Activated T-helper 1 cell treated with Interleukin-2 at 50 U/mL for 16 hours (primary cell): ENCODE measurements around the gene CFL2.

Experiments
- DNase-seq: peaks from one replicate; pipeline ENCODE4 v3.0.0-alpha.2; 2020; ENCODE audit warnings: low read depth

CFL2 gene

DNA sequence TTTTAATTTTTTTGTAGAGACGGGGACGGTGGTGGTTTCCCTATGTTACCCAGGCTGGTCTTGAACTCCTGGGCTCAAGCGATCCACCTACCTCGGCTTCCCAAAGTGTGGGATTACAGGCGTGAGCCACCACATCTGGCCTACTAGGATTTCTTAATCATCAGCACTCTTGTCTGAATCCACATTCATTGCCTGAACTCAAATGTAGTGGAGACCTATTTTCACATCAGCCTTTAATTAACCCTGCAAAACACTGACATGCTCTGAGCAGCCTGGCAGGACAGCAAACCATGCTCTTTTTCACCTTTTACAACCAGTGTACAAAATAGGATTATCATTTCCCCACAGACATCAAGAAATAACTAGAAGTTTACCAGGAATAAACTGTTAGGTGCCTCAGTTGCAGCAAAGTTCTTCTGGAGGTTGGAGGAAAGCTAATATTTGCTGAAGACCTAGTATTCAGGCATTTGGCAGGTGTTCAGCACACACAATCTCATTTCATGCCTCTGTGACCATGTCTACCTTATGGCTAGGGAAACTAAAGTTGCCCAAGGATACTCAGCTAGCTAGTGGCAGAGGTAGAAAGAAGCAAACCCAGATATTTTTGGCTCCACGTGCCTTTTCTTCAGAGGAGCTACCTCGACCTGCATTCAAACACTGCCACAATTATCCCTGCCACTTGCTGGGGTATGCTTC is 37.7 kb downstream of the CFL2 start:
- no peak for DNase-seq

DNA sequence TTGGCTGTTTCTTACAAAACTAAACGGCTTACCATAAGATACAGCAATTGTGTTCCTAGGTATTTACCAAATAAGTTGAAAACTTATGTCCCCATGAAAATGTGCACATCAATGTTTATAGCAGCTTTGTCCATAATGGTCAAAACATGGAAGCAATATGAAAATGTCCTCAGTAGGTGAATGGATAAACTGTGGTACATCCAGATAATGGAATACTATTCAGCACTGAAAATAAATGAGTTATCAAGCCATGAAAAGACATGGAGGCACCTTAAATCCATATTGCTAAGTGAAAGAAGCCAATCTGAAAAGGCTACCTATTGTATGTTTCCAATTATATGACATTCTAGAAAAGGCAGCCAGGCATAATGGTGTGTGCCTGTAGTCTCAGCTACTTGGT is 40.7 kb downstream of the CFL2 start:
- no peak for DNase-seq

DNA sequence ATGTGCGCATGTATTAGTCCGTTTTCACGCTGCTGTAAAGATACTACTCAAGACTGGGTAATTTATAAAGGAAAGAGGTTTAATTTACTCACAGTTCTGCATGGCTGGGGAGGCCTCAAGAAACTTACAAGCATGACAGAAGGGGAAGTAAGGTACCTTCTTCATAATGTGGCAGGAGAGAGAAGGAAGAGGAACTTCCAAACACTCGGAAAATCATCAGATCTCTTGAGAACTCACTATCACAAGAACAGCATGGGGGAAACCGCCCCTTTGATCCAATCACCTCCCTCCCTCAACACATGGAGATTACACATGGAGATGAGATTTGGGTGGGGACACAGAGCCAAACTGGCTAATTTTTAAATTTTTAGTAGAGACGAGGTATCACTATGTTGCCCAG is 42.7 kb downstream of the CFL2 start:
- no peak for DNase-seq

GRCh38 chr14:34668111-34668510 is 46.3 kb downstream of the CFL2 start:
- DNase-seq, result no peak

- no peak for DNase-seq
These were observed 47.4 kb downstream of the CFL2 start for GRCh38 chr14:34667007-34667406.

GRCh38 chr14:34665785-34666435 is 48.5 kb downstream of the CFL2 start:
- DNase-seq, result no peak

- DNase-seq, result no peak
These were observed 51.8 kb downstream of the CFL2 start for GRCh38 chr14:34662561-34663088.

DNA sequence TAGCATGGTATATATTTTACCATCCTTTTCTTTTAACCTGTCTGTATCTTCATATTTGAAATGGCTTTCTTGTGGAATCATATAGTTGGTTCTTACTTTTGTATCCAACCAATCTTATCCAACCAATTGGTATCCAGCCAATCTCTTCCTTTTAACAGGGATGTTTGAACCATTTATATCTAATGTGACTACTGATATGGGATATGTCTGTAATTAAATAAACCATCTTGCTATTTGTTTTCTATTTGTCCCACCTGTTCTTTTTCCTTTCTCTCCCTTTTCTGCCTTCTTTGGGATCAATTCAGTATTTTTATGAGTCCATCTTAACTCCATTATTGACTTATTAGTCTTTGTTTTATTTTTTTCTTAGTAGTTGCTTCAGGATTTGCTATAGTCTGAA is 53.6 kb downstream of the CFL2 start:
- DNase-seq, result no peak
